SK-MEL-5 (cell line): ENCODE data around the gene PCSK9. TPM values are rescaled to one million over a fixed set of nuclear protein-coding genes. Genes with fewer than 3 reads are reported as not detected.
"Not testable (repeated sequence)": the region's sequence is repeated elsewhere in the genome, so short reads cannot be mapped to it uniquely, and the experiment has no call there.

Experiments used
- DNase-seq: peaks from one replicate; pipeline ENCODE4 v3.0.0-alpha.2; 2016; ENCODE audit warnings: low read depth, low spot score
- in situ Hi-C: cut with HindIII; loops from 2 replicates; pipeline ENCODE4 v1.10.0; 2016; ENCODE audit warnings: low sequenced_read_pairs, high pct_unique_total_duplicates, low pct_unique_long_range_greater_than_20kb
- total RNA-seq: library from RNA; depleted of rRNA; stranded (reverse); fragments of >200 nt; shearing (Covaris generic); gene quantifications from 2 replicates; pipeline ENCODE4 v1.2.3, GENCODE V29; 2014

Gene PCSK9
- total RNA-seq, 1 experiment from 2014 or later = 0.26 TPM

- in situ Hi-C loops = no loop called here
- DNase-seq = no peak
These were observed 33.8 kb upstream of the PCSK9 start for GRCh38 chr1:55005351-55006140.

- in situ Hi-C loops = no loop called here
- DNase-seq = no peak
These were observed 32.4 kb upstream of the PCSK9 start for GRCh38 chr1:55006931-55007330.

- in situ Hi-C loops = no loop called here
These were observed 31.7 kb upstream of the PCSK9 start for GRCh38 chr1:55007625-55008024.

DNA sequence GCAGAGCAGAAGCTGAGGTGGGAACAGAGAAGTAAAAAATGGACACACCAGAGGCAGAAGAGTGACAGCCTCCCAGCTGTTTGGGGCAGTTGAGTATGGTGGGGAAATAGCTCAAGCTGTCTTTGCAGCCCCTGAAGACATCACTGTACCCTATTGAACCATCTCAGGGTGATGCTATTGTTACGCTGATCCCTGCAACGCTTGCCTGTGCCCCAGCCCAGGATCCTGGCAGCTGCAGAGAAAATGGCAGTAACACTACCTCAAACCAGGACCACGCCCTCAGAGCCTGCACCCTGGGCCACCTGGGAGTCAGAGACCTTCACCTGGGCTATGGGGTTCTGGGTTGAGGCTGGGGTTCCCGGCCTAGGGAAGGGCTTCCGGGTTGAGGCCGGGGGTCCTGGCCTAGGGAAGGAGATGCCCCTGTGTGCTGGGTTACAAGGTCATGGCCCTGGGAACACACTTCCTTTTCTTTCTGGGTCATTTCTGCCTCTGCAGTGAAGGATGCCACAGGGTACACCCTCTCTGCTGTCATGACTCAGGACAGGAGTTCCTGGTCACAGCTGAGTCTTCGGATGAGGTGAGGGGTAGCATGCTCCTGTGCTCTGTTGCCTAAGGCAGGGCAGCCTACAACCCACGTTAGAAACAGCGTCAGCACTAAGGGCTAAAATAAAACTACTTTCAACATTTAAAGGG, 29.0 kb upstream of the PCSK9 start:
- in situ Hi-C loops = no loop called here
- no peak for DNase-seq

More at GRCh38 chr1:55007625-55008024, 31.7 kb upstream of the PCSK9 start:
- no peak for DNase-seq

- in situ Hi-C loops = no loop called here
- no peak for DNase-seq
These were observed 28.5 kb upstream of the PCSK9 start for GRCh38 chr1:55010887-55011217.

DNA sequence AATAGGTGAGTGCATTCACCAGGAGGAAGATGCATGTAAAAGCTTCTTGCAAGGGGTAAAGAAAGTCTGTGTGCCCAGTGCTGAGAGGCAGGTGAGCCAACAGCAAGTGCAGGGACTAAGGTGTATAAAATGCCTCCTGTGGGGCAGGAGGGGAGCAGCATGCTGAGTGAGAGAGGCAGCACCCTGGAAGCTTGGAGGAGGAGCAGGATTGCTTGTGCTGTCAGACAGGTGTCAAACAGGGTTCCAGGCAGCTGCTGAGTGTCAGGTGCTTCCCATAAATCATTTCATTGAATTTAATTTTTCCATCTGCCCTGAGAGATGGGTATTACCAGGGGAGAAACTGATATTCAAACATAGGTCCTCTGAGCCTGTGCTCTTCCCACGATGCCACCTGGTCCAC, 26.7 kb upstream of the PCSK9 start:
- no peak for DNase-seq
- in situ Hi-C loops = no loop called here

GRCh38 chr1:55015123-55015522, 24.2 kb upstream of the PCSK9 start:
- in situ Hi-C loops = no loop called here
- DNase-seq = no peak

DNA sequence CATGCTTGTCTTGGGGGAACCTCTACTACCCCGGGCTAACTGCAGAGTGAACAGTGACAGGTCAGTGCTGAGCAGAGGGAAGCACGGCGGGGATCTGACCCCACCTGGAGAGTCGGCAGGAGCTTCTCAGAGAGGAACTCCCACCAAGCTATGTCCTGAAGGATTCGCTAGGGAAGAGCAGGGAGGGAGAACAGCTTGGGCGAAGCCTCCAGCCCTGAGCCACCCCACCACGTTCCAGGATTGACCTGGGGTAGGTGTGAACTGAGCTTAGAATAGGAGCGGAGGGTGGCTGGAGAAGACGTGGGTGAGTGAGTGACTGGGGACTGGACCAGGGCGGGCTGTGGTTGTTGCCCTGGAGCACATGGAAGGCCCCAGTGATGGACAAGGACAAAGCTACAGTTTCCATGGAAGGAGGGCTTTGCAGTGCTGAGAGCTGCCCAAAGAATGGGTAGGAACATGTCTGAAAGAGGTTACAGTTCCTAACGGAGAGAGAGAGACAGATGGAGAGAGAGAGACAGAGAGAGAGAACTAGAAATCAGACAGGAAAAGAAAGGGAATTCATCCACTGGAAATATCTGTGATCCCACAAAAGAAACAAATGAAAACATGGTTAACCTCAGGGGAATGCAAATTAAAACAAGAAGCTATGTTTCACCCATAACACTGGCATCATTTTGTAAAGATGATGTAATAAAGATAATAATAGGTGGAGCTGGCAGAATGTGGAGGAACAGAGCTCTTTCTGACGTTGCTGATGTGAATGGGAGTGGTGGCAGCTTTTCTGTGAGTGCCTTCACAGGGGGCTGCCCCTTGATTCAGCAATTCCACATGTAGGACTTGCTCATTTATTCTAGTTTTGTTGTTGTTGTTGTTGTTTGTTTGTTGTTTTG, 23.4 kb upstream of the PCSK9 start:
- DNase-seq = no peak
- in situ Hi-C loops = no loop called here

- no peak for DNase-seq
- in situ Hi-C loops = no loop called here
These were observed 21.0 kb upstream of the PCSK9 start for GRCh38 chr1:55018395-55018794.

GRCh38 chr1:55021942-55022546, 17.3 kb upstream of the PCSK9 start:
- peak; percentile 81 for DNase-seq
- in situ Hi-C loops = no loop called here

- in situ Hi-C loops, DNase-seq: not testable (repeated sequence)
These were observed 15.2 kb upstream of the PCSK9 start for GRCh38 chr1:55024163-55024562.

- in situ Hi-C loops = not testable (repeated sequence)
These were observed 12.7 kb upstream of the PCSK9 start for GRCh38 chr1:55026682-55027081.

DNA sequence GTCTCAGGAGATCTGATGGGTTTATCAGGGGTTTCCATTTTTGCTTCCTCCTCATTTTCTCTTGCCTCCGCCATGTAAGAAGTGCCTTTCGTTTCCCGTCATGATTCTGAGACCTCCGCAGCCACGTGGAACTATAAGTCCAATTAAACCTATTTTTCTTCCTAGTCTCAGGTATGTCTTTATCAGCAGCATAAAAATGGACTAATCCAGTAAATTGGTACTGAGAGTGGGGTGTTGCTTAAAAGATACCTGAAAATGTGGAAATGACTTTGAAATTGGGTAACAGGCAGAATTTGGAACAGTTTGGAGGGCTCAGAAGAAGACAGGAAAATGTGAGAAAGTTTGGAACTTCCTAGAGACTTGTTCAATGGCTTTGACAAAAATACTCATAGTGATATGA, 8.2 kb upstream of the PCSK9 start:
- DNase-seq, in situ Hi-C loops: not testable (repeated sequence)

More at GRCh38 chr1:55026682-55027081, 12.7 kb upstream of the PCSK9 start:
- not testable (repeated sequence) for DNase-seq

DNA sequence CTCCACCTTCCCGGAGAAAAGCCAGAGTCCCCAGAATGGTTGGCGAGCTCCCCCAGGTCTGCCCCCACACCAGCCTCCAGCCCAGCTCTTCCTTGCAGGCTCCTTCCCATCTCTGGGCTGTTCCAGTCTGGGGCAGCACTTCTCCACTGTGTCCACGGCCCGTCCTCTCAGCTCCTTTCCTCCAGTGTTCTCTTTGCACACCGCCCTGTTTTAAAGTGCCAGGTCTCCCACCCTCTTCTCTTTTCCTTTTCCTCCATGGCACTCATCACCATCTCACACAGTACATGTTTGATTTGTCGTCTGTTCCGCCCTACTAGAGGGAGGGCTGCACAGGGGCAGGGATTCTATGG, 6.1 kb upstream of the PCSK9 start:
- in situ Hi-C loops = no loop called here
- DNase-seq = no peak

GRCh38 chr1:55034476-55035133, 4.7 kb upstream of the PCSK9 start:
- in situ Hi-C loops = no loop called here
- no peak for DNase-seq

- DNase-seq = peak; percentile 50
- in situ Hi-C loops = no loop called here
These were observed 3.4 kb upstream of the PCSK9 start for GRCh38 chr1:55035904-55036303.

DNA sequence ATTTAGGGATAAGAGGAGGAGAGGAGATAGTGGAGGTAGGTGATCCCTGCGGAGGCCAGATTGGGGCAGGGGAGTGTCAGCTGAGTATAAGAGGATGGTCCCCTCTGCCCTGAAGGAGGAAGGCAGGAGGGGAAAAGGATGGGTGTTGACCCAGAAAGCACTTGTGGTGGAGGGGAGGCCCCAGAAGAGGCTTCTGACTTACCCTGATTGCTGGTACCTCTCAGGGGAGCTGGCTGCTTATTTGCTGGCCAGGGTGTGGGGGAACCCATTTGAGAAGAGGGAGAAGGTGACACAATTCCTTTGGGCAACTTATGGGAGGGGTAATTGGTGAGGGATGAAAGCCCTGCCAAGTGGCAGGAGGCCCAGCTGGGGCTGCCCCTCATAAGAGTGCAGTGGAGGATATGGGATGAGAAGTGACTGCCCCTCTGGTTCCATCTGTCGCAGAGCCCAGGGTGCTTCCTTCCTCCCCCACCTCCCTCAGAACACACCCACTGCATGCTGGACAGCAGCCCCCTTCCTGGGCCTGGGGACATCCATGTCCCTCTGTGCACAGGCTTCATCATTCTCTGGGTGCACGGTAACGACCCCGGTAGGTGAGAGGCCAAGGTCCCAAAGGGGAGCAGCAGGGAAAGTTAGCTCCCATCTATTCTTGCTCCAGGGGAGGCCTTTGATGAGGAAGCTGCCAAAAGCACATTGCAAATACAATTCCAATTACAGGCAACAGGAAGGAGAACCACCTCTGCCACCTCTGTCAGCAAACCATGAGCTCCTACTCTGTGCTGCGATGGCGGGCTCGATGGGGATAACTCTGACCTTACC, 1.4 kb upstream of the PCSK9 start:
- in situ Hi-C loops = no loop called here
- DNase-seq = no peak
